H1 (cell line): ENCODE data around the gene TMEM196. TPM values are rescaled to one million over a fixed set of nuclear protein-coding genes. Genes with fewer than 3 reads are reported as not detected.

Experiments used
- CTCF ChIA-PET: fragments of 300-600 bp; sonication (Branson Sonifier 250); formaldehyde crosslinking; loops from one replicate; lab custom pipeline; 2021; ENCODE audit not compliant: partially characterized antibody; lab: Charles Lee
- POLR2A ChIA-PET: fragments of 300-600 bp; sonication (Branson Sonifier 250); formaldehyde crosslinking; loops from one replicate; lab custom pipeline; 2021; ENCODE audit warnings: inconsistent platforms; ENCODE audit not compliant: partially characterized antibody; lab: Charles Lee
- DNase-seq, 2 experiments: peaks; one replicate each; pipeline versions ENCODE4 v3.0.0 to v3.0.0-alpha.2; 2010 to 2022; ENCODE audit warnings: low spot score in 2 of 2, low read depth in 1 of 2, mixed read lengths in 1 of 2
- FAIRE-seq: peaks from 2 replicates; lab custom pipeline; 2011; peaks lifted over from hg19 to GRCh38; lab: Jason Lieb, UNC
- H2AFZ ChIP-seq: 2 replicates; pipeline ENCODE4 v1.8.1; 2012; ENCODE audit warnings: low read length, inconsistent platforms
- H2AK5ac ChIP-seq: 2 replicates; pipeline ENCODE4 v1.6.1; 2013; ENCODE audit warnings: low read depth, low read length
- H2BK120ac ChIP-seq: replicated peaks from 2 replicates; pipeline ENCODE3; 2013; ENCODE audit warnings: low read depth, low read length, inconsistent platforms
- H2BK12ac ChIP-seq: 2 replicates; pipeline ENCODE4 v1.6.1; 2013; ENCODE audit warnings: low read depth, low read length
- H2BK15ac ChIP-seq: 2 replicates; pipeline ENCODE4 v1.6.1; 2013; ENCODE audit warnings: low read length
- H2BK20ac ChIP-seq: 2 replicates; pipeline ENCODE4 v1.6.1; 2013; ENCODE audit warnings: low read length
- H2BK5ac ChIP-seq: 2 replicates; pipeline ENCODE4 v1.6.1; 2013; ENCODE audit warnings: low read depth, low read length
- H3K14ac ChIP-seq: 2 replicates; pipeline ENCODE4 v1.6.1; 2013; ENCODE audit warnings: inconsistent platforms; ENCODE audit not compliant: insufficient read length
- H3K18ac ChIP-seq: 2 replicates; pipeline ENCODE4 v1.6.1; 2013; ENCODE audit warnings: low read length; ENCODE audit errors: extremely low read depth
- H3K23ac ChIP-seq: 2 replicates; pipeline ENCODE4 v1.6.1; 2013; ENCODE audit warnings: inconsistent platforms; ENCODE audit not compliant: insufficient read length
- H3K23me2 ChIP-seq: 2 replicates; pipeline ENCODE4 v1.6.1; 2013; ENCODE audit warnings: low read depth, low read length
- H3K27ac ChIP-seq: 2 replicates; pipeline ENCODE4 v1.6.1; 2011; ENCODE audit warnings: low read depth, low read length, inconsistent platforms
- H3K27me3 ChIP-seq, 4 experiments: replicated peaks in 1 of 4; 1 replicate in 1 of 4; 2 replicates in 3 of 4; pipeline versions ENCODE4 v1.6.1 to v1.8.1; 2011 to 2013; ENCODE audit warnings: low read length in 3 of 4, mild to moderate bottlenecking in 3 of 4, inconsistent platforms in 2 of 4, mixed read lengths in 2 of 4, moderate library complexity in 1 of 4; ENCODE audit not compliant: control insufficient read depth in 3 of 4, insufficient read depth in 3 of 4; ENCODE audit errors: extremely low read depth in 1 of 4
- H3K36me3 ChIP-seq, 4 experiments: 2 replicates each; pipeline versions ENCODE4 v1.6.1 to v1.8.1; 2011 to 2013; ENCODE audit warnings: mild to moderate bottlenecking in 4 of 4, low read length in 3 of 4, moderate library complexity in 2 of 4, control low read depth in 1 of 4, inconsistent platforms in 1 of 4; ENCODE audit not compliant: insufficient read depth in 4 of 4, control insufficient read depth in 2 of 4
- H3K4ac ChIP-seq: replicated peaks from 2 replicates; pipeline ENCODE3; 2013; ENCODE audit warnings: low read length, low read depth, mixed read lengths, inconsistent platforms; ENCODE audit not compliant: insufficient read length
- H3K4me1 ChIP-seq, 4 experiments: replicated peaks in 1 of 4; 1 replicate in 1 of 4; 2 replicates in 3 of 4; pipeline versions ENCODE4 v1.6.1 to v1.8.1; 2011 to 2013; ENCODE audit warnings: low read length in 3 of 4, inconsistent platforms in 2 of 4, mixed read lengths in 1 of 4; ENCODE audit not compliant: insufficient read depth in 4 of 4, control insufficient read depth in 3 of 4
- H3K4me2 ChIP-seq, 2 experiments: 2 replicates each; pipeline versions ENCODE4 v1.6.1 to v1.8.1; 2011 to 2013; ENCODE audit warnings: low read depth in 2 of 2, low read length in 2 of 2, control low read depth in 1 of 2, inconsistent platforms in 1 of 2, mild to moderate bottlenecking in 1 of 2; ENCODE audit not compliant: insufficient read depth in 1 of 2
- H3K4me3 ChIP-seq, 4 experiments: fragments of 200-600, 300-600 bp in 1 of 4; sonication (generic), shearing (Covaris generic), sonication (Bioruptor Twin) in 1 of 4; 2 replicates each; pipeline versions ENCODE4 v1.5.1 to v1.8.1; 2011 to 2016; ENCODE audit warnings: low read length in 4 of 4, low read depth in 3 of 4, control low read depth in 2 of 4, inconsistent platforms in 2 of 4, mild to moderate bottlenecking in 2 of 4, mixed read lengths in 1 of 4, moderate library complexity in 1 of 4; ENCODE audit not compliant: insufficient read depth in 2 of 4; ENCODE audit errors: extremely low read depth in 1 of 4
- H3K56ac ChIP-seq: replicated peaks from 2 replicates; pipeline ENCODE3; 2013; ENCODE audit warnings: low read depth, mild to moderate bottlenecking, mixed read lengths, low read length, inconsistent platforms; ENCODE audit not compliant: insufficient read length
- H3K79me1 ChIP-seq: 2 replicates; pipeline ENCODE4 v1.6.1; 2013; ENCODE audit warnings: low read depth, low read length, control low read depth
- H3K79me2 ChIP-seq, 2 experiments: 2 replicates each; pipeline versions ENCODE4 v1.6.1 to v1.8.1; 2012 to 2013; ENCODE audit warnings: low read length in 2 of 2, mild to moderate bottlenecking in 2 of 2, inconsistent platforms in 1 of 2; ENCODE audit not compliant: insufficient read depth in 2 of 2, control insufficient read depth in 1 of 2
- H3K9ac ChIP-seq, 4 experiments: replicated peaks in 1 of 4; 1 replicate in 1 of 4; 2 replicates in 3 of 4; pipeline versions ENCODE4 v1.6.1 to v1.8.1; 2011 to 2013; ENCODE audit warnings: low read depth in 3 of 4, low read length in 3 of 4, control low read depth in 2 of 4, mild to moderate bottlenecking in 2 of 4, moderate library complexity in 2 of 4, inconsistent platforms in 1 of 4; ENCODE audit errors: extremely low read depth in 1 of 4
- H3K9me3 ChIP-seq, 2 experiments: 2 replicates each; pipeline versions ENCODE4 v1.6.1 to v1.8.1; 2012 to 2013; ENCODE audit warnings: mild to moderate bottlenecking in 2 of 2, moderate library complexity in 2 of 2, control low read depth in 1 of 2, inconsistent platforms in 1 of 2, low read depth in 1 of 2, low read length in 1 of 2, mixed read lengths in 1 of 2; ENCODE audit not compliant: insufficient read depth in 2 of 2
- H4K20me1 ChIP-seq, 2 experiments: replicated peaks in 1 of 2; 2 replicates each; pipeline versions ENCODE3 to v1.8.1; 2011 to 2013; ENCODE audit warnings: inconsistent platforms in 2 of 2, low read length in 2 of 2, mild to moderate bottlenecking in 1 of 2; ENCODE audit not compliant: insufficient read depth in 2 of 2, control insufficient read depth in 1 of 2
- H4K5ac ChIP-seq: 2 replicates; pipeline ENCODE4 v1.6.1; 2013; ENCODE audit warnings: low read length, low read depth, mixed read lengths, inconsistent platforms; ENCODE audit not compliant: insufficient read length
- H4K8ac ChIP-seq: 2 replicates; pipeline ENCODE4 v1.8.0; 2013; ENCODE audit warnings: mild to moderate bottlenecking, moderate library complexity, low read length, inconsistent platforms; ENCODE audit not compliant: insufficient read depth; ENCODE audit errors: extremely low read depth
- H4K91ac ChIP-seq: replicated peaks from 2 replicates; pipeline ENCODE3; 2013; ENCODE audit warnings: low read length, mixed read lengths, inconsistent platforms; ENCODE audit not compliant: insufficient read length
- CHD1 ChIP-seq: IDR thresholded peaks from 2 replicates; pipeline ENCODE4 v1.6.1; 2012; ENCODE audit warnings: low read depth, low read length, improper control_type of control experiment
- GABPA ChIP-seq: IDR thresholded peaks from 2 replicates; pipeline ENCODE4 v1.6.1; 2011; ENCODE audit warnings: mild to moderate bottlenecking, low read length, moderate library complexity, borderline replicate concordance; ENCODE audit not compliant: insufficient read depth
- KDM1A ChIP-seq: fragments of 200-600, 300-600 bp; sonication (generic); IDR thresholded peaks from 2 replicates; pipeline ENCODE4 v1.7.1; 2016; ENCODE audit warnings: mild to moderate bottlenecking, low read length, borderline replicate concordance
- NRF1 ChIP-seq: IDR thresholded peaks from 2 replicates; pipeline ENCODE4 v1.6.1; 2011; ENCODE audit warnings: mild to moderate bottlenecking, low read depth, low read length, improper control_type of control experiment
- POLR2AphosphoS5 ChIP-seq: IDR thresholded peaks from 2 replicates; pipeline ENCODE4 v1.6.1; 2011; ENCODE audit warnings: low read depth, low read length
- WGBS, 2 experiments: shearing (Covaris generic) in 1 of 2; methylation state at CpG; one replicate each; pipeline versions ENCODE4 v1.1.6 to v1.1.7; 2013 to 2015; ENCODE audit warnings: low lambda C conversion rate in 2 of 2, mixed read lengths in 2 of 2, inconsistent platforms in 1 of 2, low coverage in 1 of 2, missing lambda C conversion rate in 1 of 2; ENCODE audit not compliant: insufficient replicate concordance in 2 of 2, insufficient coverage in 1 of 2, insufficient read length in 1 of 2; ENCODE audit errors: extremely low coverage in 1 of 2, missing lambda C conversion rate in 1 of 2; 5-methylcytosine and 5-hydroxymethylcytosine counted together
- polyA plus RNA-seq, 7 experiments: library from polyadenylated mRNA; depleted of rRNA in 3 of 7; stranded (reverse) in 5 of 7; unstranded in 2 of 7; fragments of >200 nt in 5 of 7; fragments of 200-250 nt in 2 of 7; gene quantifications; 1 replicate in 5 of 7; 2 replicates in 1 of 7; 4 replicates in 1 of 7; pipeline versions ENCODE4 v1.2.1 to v1.2.3, GENCODE V29; 2011 to 2013; ENCODE audit warnings: missing spikeins in 2 of 7, mixed read lengths in 2 of 7
- total RNA-seq: library from RNA; stranded (reverse); fragmentation: NEBNext Ultra II Directional; extraction: Animal tissue kit (Norgen Biotek cat#: 25700); gene quantifications from 2 replicates; pipeline ENCODE4 v1.2.1, GENCODE V29; 2021
- TF ChIP-seq, protein P1 (sequence below), 3 experiments: IDR thresholded peaks; 1 replicate in 2 of 3; 2 replicates in 1 of 3; pipeline versions ENCODE4 v1.5.1 to v1.6.1; 2011; ENCODE audit warnings: low read length in 3 of 3, mild to moderate bottlenecking in 3 of 3, inconsistent platforms in 2 of 3, low read depth in 1 of 3, moderate library complexity in 1 of 3; ENCODE audit not compliant: insufficient read depth in 1 of 3; ENCODE audit errors: control extremely low read depth in 1 of 3
- TF ChIP-seq, protein P2 (sequence below): IDR thresholded peaks from 2 replicates; pipeline ENCODE4 v1.6.1; 2011; ENCODE audit warnings: low read length, improper control_type of control experiment

Gene TMEM196
- total and polyA plus RNA-seq, 2 of the 8 experiments (the other 6 are each of a cell fraction or from before 2014, with no cell fraction given) = 0.06 to 0.07 TPM

DNA sequence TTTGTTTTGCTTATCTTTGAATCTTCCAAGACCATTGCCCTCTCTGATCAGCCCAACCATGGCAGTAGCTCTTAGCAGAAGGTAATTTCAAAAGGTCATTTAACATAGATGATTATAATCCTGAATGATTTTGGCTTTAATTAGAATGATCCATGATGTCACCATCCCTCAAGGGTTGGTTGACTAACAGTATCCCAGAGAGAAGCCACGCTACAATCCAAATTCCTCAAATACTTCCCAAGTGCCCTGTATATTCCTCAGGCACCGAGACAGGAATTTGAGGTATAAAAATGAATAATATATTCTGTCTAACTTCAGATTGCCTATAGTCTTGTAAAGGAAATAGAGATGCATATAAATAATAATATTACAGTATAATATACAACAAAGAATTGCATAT is 42.1 kb upstream of the TMEM196 start:
- CTCF ChIA-PET = no interaction called here
- no peak for FAIRE-seq
- H4K8ac ChIP-seq = no peak overlapping the region

More for the DNA sequence above, 42.1 kb upstream of the TMEM196 start:
- Histone ChIP-seq H2BK12ac (no peak overlapping the region), H2BK5ac (no peak overlapping the region), H3K79me2 (no peaks in the 10 kb centered on the region), H3K27me3 (no peaks in the 10 kb centered on the region), H2BK20ac (no peak overlapping the region), H4K91ac (no peak overlapping the region), H3K23me2 (no peaks in the 10 kb centered on the region), H3K14ac (no peak overlapping the region), H2AFZ (no peak overlapping the region), H3K4me1 (no peaks in the 10 kb centered on the region), H2BK120ac (no peak overlapping the region), H3K4me2 (no peak overlapping the region), H3K27ac (no peak overlapping the region), H4K20me1 (no peaks in the 10 kb centered on the region), H3K56ac (no peak overlapping the region), H3K4me3 (no peak overlapping the region), H3K18ac (no peak overlapping the region), H3K9me3 (no peaks in the 10 kb centered on the region), H2BK15ac (no peak overlapping the region), H3K36me3 (no peaks in the 10 kb centered on the region), H3K9ac (no peak overlapping the region), H3K4ac (no peak overlapping the region), H4K5ac (no peak overlapping the region), H2AK5ac (no peak overlapping the region), H3K79me1 (no peaks in the 10 kb centered on the region), H3K23ac (no peak overlapping the region)
- 86% methylated on average over 2 of the region's 2 CpGs; no CpG with 5 or more reads in 1 of the 2 experiments for WGBS, 2 experiments
- TF ChIP-seq CHD1 = no peak
- TF ChIP-seq KDM1A = no peak
- no peak for TF ChIP-seq NRF1
- TF ChIP-seq, protein P1, sequence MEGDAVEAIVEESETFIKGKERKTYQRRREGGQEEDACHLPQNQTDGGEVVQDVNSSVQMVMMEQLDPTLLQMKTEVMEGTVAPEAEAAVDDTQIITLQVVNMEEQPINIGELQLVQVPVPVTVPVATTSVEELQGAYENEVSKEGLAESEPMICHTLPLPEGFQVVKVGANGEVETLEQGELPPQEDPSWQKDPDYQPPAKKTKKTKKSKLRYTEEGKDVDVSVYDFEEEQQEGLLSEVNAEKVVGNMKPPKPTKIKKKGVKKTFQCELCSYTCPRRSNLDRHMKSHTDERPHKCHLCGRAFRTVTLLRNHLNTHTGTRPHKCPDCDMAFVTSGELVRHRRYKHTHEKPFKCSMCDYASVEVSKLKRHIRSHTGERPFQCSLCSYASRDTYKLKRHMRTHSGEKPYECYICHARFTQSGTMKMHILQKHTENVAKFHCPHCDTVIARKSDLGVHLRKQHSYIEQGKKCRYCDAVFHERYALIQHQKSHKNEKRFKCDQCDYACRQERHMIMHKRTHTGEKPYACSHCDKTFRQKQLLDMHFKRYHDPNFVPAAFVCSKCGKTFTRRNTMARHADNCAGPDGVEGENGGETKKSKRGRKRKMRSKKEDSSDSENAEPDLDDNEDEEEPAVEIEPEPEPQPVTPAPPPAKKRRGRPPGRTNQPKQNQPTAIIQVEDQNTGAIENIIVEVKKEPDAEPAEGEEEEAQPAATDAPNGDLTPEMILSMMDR (IDR thresholded peaks at IDR 0.05; ENCODE audit: control extremely low read depth in 1 of 3, insufficient read depth in 1 of 3, low read depth in 1 of 3, low read length in 3 of 3) = no peak
- TF ChIP-seq POLR2AphosphoS5 = no peak
- TF ChIP-seq, protein P2, sequence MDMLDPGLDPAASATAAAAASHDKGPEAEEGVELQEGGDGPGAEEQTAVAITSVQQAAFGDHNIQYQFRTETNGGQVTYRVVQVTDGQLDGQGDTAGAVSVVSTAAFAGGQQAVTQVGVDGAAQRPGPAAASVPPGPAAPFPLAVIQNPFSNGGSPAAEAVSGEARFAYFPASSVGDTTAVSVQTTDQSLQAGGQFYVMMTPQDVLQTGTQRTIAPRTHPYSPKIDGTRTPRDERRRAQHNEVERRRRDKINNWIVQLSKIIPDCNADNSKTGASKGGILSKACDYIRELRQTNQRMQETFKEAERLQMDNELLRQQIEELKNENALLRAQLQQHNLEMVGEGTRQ = no peak
- no peak for TF ChIP-seq GABPA
- no peak for DNase-seq
- POLR2A ChIA-PET = no interaction called here
